Measurements from ENCODE around the gene UFD1.

Gene UFD1

GRCh38 chr22:19463491-19464469 is 15.2 kb downstream of the UFD1 start:
- TF ChIP-seq CTCF (IDR thresholded peaks at IDR 0.05; ENCODE audit: poor library complexity, severe bottlenecking), result no peak
- ATAC-seq (ENCODE audit: low read depth) (no peak), DNase-seq (ENCODE audit: low spot score) (no peak)
- Histone ChIP-seq H3K4me1 (ENCODE audit: insufficient read depth, poor library complexity, severe bottlenecking) (no peaks in the 10 kb centered on the region), H3K9me3 (ENCODE audit: severe bottlenecking) (no peaks in the 10 kb centered on the region), H3K36me3 (ENCODE audit: low read depth) (peaks cover 80% of the 10 kb centered on the region), H3K4me3 (ENCODE audit: severe bottlenecking) (no peak overlapping the region), H3K27me3 (ENCODE audit: insufficient read depth, poor library complexity, severe bottlenecking) (no peaks in the 10 kb centered on the region), H3K27ac (ENCODE audit: poor library complexity, severe bottlenecking) (no peak overlapping the region)

- H3K4me3 ChIP-seq (ENCODE audit: severe bottlenecking), result no peak overlapping the region
- TF ChIP-seq CTCF (IDR thresholded peaks at IDR 0.05; ENCODE audit: poor library complexity, severe bottlenecking), result no peak
- H3K4me1 ChIP-seq (ENCODE audit: insufficient read depth, poor library complexity, severe bottlenecking), result no peaks in the 10 kb centered on the region
- no peak for ATAC-seq (ENCODE audit: low read depth)
- H3K36me3 ChIP-seq (ENCODE audit: low read depth), result peaks cover 76% of the 10 kb centered on the region
- no peaks in the 10 kb centered on the region for H3K27me3 ChIP-seq (ENCODE audit: insufficient read depth, poor library complexity, severe bottlenecking)
- no peak for DNase-seq (ENCODE audit: low spot score)
- H3K9me3 ChIP-seq (ENCODE audit: severe bottlenecking), result no peaks in the 10 kb centered on the region
- H3K27ac ChIP-seq (ENCODE audit: poor library complexity, severe bottlenecking), result no peak overlapping the region
Measured at GRCh38 chr22:19463008-19463407, 16.0 kb downstream of the UFD1 start.

DNA sequence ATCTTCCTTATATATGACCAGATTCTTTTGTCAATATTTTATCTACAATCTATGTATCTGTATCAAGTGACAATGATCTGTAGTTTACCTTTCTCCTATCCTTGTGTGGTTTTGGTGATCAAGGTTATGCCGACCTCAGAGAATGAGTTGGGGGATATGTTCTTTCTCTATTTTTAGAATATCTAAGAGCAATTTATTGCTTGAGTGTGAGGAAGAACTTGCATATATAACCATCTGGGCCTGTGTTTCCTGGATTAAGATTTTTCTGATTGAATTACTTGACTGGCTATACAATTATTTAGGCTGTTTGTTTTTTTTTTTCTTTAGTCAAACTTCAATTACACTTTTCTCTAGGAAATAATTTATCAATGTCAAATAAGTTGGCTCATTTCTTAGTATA is 17.5 kb downstream of the UFD1 start:
- Histone ChIP-seq H3K4me1 (ENCODE audit: insufficient read depth, poor library complexity, severe bottlenecking) (no peaks in the 10 kb centered on the region), H3K27ac (ENCODE audit: poor library complexity, severe bottlenecking) (no peak overlapping the region), H3K4me3 (ENCODE audit: severe bottlenecking) (no peak overlapping the region), H3K9me3 (ENCODE audit: severe bottlenecking) (no peaks in the 10 kb centered on the region), H3K27me3 (ENCODE audit: insufficient read depth, poor library complexity, severe bottlenecking) (no peaks in the 10 kb centered on the region), H3K36me3 (ENCODE audit: low read depth) (peaks cover 67% of the 10 kb centered on the region)
- no peak for ATAC-seq (ENCODE audit: low read depth)
- no peak for TF ChIP-seq CTCF (IDR thresholded peaks at IDR 0.05; ENCODE audit: poor library complexity, severe bottlenecking)
- DNase-seq (ENCODE audit: low spot score), result no peak

DNA sequence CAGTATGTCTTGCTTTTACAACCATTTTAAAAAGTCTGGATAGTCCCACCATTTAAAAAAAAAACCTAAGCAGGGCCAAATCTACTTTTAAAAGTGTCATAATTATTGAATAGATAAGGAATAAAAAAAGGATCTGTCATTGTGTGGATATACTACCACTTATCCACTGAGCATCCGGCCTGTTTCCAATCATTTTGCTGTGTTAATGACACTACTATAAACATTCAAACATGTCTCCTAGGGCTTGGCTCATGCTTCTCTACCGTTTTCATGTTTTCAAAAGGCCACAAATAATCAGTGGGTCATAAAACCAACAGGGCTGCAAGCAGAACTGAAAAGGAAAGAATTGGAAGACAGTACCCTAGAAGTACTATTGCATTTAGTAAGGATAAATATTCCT is 19.0 kb downstream of the UFD1 start:
- no peak for TF ChIP-seq CTCF (IDR thresholded peaks at IDR 0.05; ENCODE audit: poor library complexity, severe bottlenecking)
- Histone ChIP-seq H3K4me3 (ENCODE audit: severe bottlenecking) (no peak overlapping the region), H3K27me3 (ENCODE audit: insufficient read depth, poor library complexity, severe bottlenecking) (no peaks in the 10 kb centered on the region), H3K9me3 (ENCODE audit: severe bottlenecking) (no peaks in the 10 kb centered on the region), H3K27ac (ENCODE audit: poor library complexity, severe bottlenecking) (no peak overlapping the region), H3K36me3 (ENCODE audit: low read depth) (peaks cover 67% of the 10 kb centered on the region), H3K4me1 (ENCODE audit: insufficient read depth, poor library complexity, severe bottlenecking) (peaks cover 10% of the 10 kb centered on the region)
- DNase-seq (ENCODE audit: low spot score) (no peak), ATAC-seq (ENCODE audit: low read depth) (no peak)

Data from RWPE2 (cell line).